GM12878 (cell line): Measurements from ENCODE around the gene GTF2IRD1. TPM values are rescaled to one million over a fixed set of nuclear protein-coding genes. Genes with fewer than 3 reads are reported as not detected.
A peak's percentile ranks its signal among the peaks of the same experiment; 100 is the strongest.

Source experiments
- ATAC-seq: fragments of 200-7000 bp; cut with Tn5 transposase; 3 replicates; pipeline ENCODE4 v1.9.1; 2020; ENCODE audit warnings: mild to moderate bottlenecking, moderate library complexity
- BruUV-seq: library from RNA; stranded (reverse); fragments of 400-500 nt; replicated peaks from 2 replicates; lab custom pipeline; 2021; lab: Mats Ljungman, UMichigan
- CTCF ChIA-PET: fragments of 300-600 bp; sonication (Branson Sonifier 250); formaldehyde crosslinking; extraction: SDS; loops from one replicate; lab custom pipeline; 2021; ENCODE audit warnings: inconsistent platforms; lab: Yijun Ruan, JAX
- POLR2A ChIA-PET: fragments of 350-600 bp; formaldehyde crosslinking; extraction: SDS; loops from one replicate; lab custom pipeline; 2021; ENCODE audit warnings: inconsistent platforms; lab: Charles Lee
- RAD21 ChIA-PET: fragments of 300-600 bp; sonication (Branson Sonifier 250); formaldehyde crosslinking; loops from one replicate; lab custom pipeline; 2023; ENCODE audit warnings: antibody characterized with exemption; ENCODE audit not compliant: unreplicated experiment; lab: Charles Lee
- SMC1A ChIA-PET: fragments of 300-600 bp; sonication (Branson Sonifier 250); formaldehyde crosslinking; loops from one replicate; lab custom pipeline; 2023; ENCODE audit not compliant: unreplicated experiment, uncharacterized antibody; lab: Charles Lee
- DNase-seq: peaks from one replicate; pipeline ENCODE4 v3.0.0-alpha.2; 2011; ENCODE audit warnings: low read depth, low spot score
- FAIRE-seq: peaks from 3 replicates; lab custom pipeline; 2011; peaks lifted over from hg19 to GRCh38; lab: Jason Lieb, UNC
- H2AFZ ChIP-seq: 2 replicates; pipeline ENCODE4 v1.6.0; 2011; ENCODE audit warnings: low read depth, low read length, control low read depth; ENCODE audit not compliant: control insufficient read depth
- H3K27ac ChIP-seq: 2 replicates; pipeline ENCODE4 v1.5.1; 2011; ENCODE audit warnings: control low read depth; ENCODE audit not compliant: control insufficient read depth, insufficient read depth
- H3K27me3 ChIP-seq, 2 experiments: replicated peaks in 1 of 2; 2 replicates each; pipeline versions ENCODE4 v1.6.0 to v1.6.1; 2011; ENCODE audit warnings: low read length in 1 of 2; ENCODE audit not compliant: control insufficient read depth in 2 of 2, insufficient read depth in 2 of 2
- H3K36me3 ChIP-seq, 2 experiments: 2 replicates each; pipeline ENCODE4 v1.5.1; 2011; ENCODE audit warnings: low read length in 1 of 2; ENCODE audit not compliant: control insufficient read depth in 2 of 2, insufficient read depth in 2 of 2
- H3K4me1 ChIP-seq: 2 replicates; pipeline ENCODE4 v1.6.1; 2011; ENCODE audit warnings: mild to moderate bottlenecking, low read length, moderate library complexity, mixed read lengths; ENCODE audit not compliant: control insufficient read depth, insufficient read depth
- H3K4me2 ChIP-seq: 2 replicates; pipeline ENCODE4 v1.6.0; 2011; ENCODE audit warnings: control low read depth; ENCODE audit not compliant: control insufficient read depth, insufficient read depth
- H3K4me3 ChIP-seq: fragments of 200-600 bp; sonication (generic); 2 replicates; pipeline ENCODE4 v1.5.1; 2016
- H3K79me2 ChIP-seq: 2 replicates; pipeline ENCODE4 v1.6.0; 2011; ENCODE audit warnings: low read length; ENCODE audit not compliant: control insufficient read depth, insufficient read depth
- H3K9ac ChIP-seq: 2 replicates; pipeline ENCODE4 v1.8.0; 2011; ENCODE audit warnings: low read length, control low read depth, mixed read lengths; ENCODE audit not compliant: control insufficient read depth, insufficient read depth
- H3K9me3 ChIP-seq: replicated peaks from 3 replicates; pipeline ENCODE4 v1.5.1; 2011; ENCODE audit warnings: mild to moderate bottlenecking, low read length; ENCODE audit not compliant: control insufficient read depth, insufficient read depth
- H4K20me1 ChIP-seq: 2 replicates; pipeline ENCODE4 v1.6.0; 2011; ENCODE audit not compliant: control insufficient read depth, insufficient read depth
- IKZF1 ChIP-seq: fragments of 450-650 bp; conservative IDR thresholded peaks from 2 replicates; pipeline ENCODE4 v1.6.1; 2017; ENCODE audit warnings: antibody characterized with exemption, mild to moderate bottlenecking
- NR2F1 ChIP-seq: fragments of 450-650 bp; conservative IDR thresholded peaks from 2 replicates; pipeline ENCODE4 v1.6.1; 2017; ENCODE audit warnings: mild to moderate bottlenecking
- RELB ChIP-seq: fragments of 450-650 bp; IDR thresholded peaks from 2 replicates; pipeline ENCODE4 v1.6.1; 2017; ENCODE audit warnings: low read depth, mild to moderate bottlenecking, moderate library complexity
- WGBS: methylation state at CpG from one replicate; pipeline ENCODE4 v1.1.6; 2016; ENCODE audit warnings: low lambda C conversion rate; ENCODE audit not compliant: insufficient replicate concordance, insufficient coverage; ENCODE audit errors: missing lambda C conversion rate; 5-methylcytosine and 5-hydroxymethylcytosine counted together
- in situ Hi-C: fragments of 300-500 bp; cut with MboI; formaldehyde crosslinking; loops from 9 replicates; pipeline ENCODE4 v1.14.3; 2018; ENCODE audit warnings: mixed read lengths
- intact Hi-C: fragments of 100-400 bp; cut with micrococcal nuclease; formaldehyde crosslinking; loops from one replicate; pipeline ENCODE4 v1.14.2; 2022; ENCODE audit not compliant: unreplicated experiment
- polyA plus RNA-seq, 11 experiments: library from polyadenylated mRNA; depleted of rRNA in 4 of 11; unstranded in 6 of 11; stranded (reverse) in 5 of 11; fragments of >200 nt; fragmentation: Nextera tagmentation in 4 of 11; fragmentation: Illumina TruSeq in 1 of 11; extraction: Ambion mirVana in 4 of 11; extraction: Trizol in 1 of 11; gene quantifications; 1 replicate in 1 of 11; 2 replicates in 10 of 11; pipeline versions ENCODE4 v1.2.1 to v1.2.3, GENCODE V29; 2011 to 2016; ENCODE audit warnings: inconsistent platforms in 2 of 11, missing spikeins in 2 of 11, low read depth in 1 of 11
- total RNA-seq, 4 experiments: library from RNA; depleted of rRNA in 3 of 4; stranded (reverse); fragments of >200 nt in 3 of 4; fragmentation: Illumina TruSeq in 1 of 4; extraction: Trizol in 1 of 4; gene quantifications; 2 replicates each; pipeline versions ENCODE4 v1.2.1 to v1.2.3, GENCODE V29; 2013 to 2021

The GTF2IRD1 gene
- total and polyA plus RNA-seq, 10 of the 15 experiments (the other 5 are each of a cell fraction or from before 2014, with no cell fraction given): 0.48 to 3.0 (median 1.3) TPM

DNA sequence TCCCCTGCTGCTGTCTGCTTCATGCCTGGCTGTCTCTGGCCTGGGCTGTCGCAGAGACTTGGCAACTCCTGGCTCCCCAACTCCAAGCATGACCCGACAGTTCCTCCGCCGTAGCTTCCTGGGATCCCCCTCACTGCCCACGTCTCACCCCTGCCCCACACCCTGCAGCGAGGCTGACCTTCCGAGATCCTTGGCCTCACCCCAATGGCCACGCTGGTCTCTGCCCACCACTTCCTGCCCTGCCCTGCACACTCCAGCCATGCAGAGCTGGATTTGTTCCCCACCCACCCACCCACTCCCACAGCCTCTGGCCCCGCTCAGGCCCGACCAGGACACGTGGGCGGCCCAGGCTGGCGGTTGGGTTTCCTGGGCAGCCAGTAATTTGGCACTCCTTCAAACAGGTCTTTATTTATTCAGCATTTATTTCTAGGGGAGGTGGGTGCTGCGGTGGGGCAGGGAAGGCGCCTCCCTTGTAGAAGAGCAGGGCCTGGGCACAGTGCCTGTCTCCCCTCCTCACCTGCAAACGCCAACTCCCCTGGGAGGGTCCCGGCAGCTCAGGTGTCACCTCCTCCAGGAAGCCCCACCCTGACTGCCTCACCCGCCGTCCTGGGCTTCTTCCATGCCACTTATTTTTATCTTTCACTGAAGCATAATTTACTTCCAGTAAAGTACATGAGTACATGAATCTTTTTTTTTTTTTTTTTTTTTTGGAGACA is 25.5 kb downstream of the GTF2IRD1 start:
- H3K27ac ChIP-seq: no peak overlapping the region
- 7% methylated on average over 18 of the region's 19 CpGs for WGBS
- intact Hi-C loops (no loop called here), in situ Hi-C loops (no loop called here)
- ATAC-seq: peak; percentile 28; the same call in 2 of the 3 replicates
- FAIRE-seq: no peak
- H3K79me2 ChIP-seq: no peaks in the 10 kb centered on the region
- no peak overlapping the region for H2AFZ ChIP-seq
- peaks cover 0 to 3% of the 10 kb centered on the region in 2 experiments; a peak in 3 of 4 replicates for H3K27me3 ChIP-seq
- H3K4me3 ChIP-seq: no peak overlapping the region
- H4K20me1 ChIP-seq: no peaks in the 10 kb centered on the region
- SMC1A ChIA-PET: no interaction called here
- H3K4me2 ChIP-seq: no peak overlapping the region
- no peaks in the 10 kb centered on the region for H3K9me3 ChIP-seq
- no peaks in the 10 kb centered on the region for H3K36me3 ChIP-seq
- no TSS peak for BruUV-seq
- H3K4me1 ChIP-seq: no peaks in the 10 kb centered on the region
- no peak overlapping the region for H3K9ac ChIP-seq
- POLR2A ChIA-PET: no interaction called here
- 0 out of 2 replicates have a peak, but pooled peaks have one; percentile 34 for TF ChIP-seq NR2F1
- peak; percentile 42; the same call in 1 of the 2 replicates for TF ChIP-seq IKZF1
- TF ChIP-seq RELB: no peak
- CTCF ChIA-PET: no interaction called here
- RAD21 ChIA-PET: no interaction called here
- DNase-seq: no peak
